Activated CD4-positive, alpha-beta T cell treated with anti-CD3 and anti-CD28 coated beads, Interleukin-2, amount 50 U/mL, for 1 hour (primary cell): ENCODE data around the gene ABHD16B.

ENCODE experiments used
- DNase-seq: peaks from one replicate; pipeline ENCODE4 v3.0.0-alpha.2; 2020

Gene ABHD16B

GRCh38 chr20:63897978-63898561, 36.8 kb downstream of the ABHD16B start:
- no peak for DNase-seq

- peak; percentile 23 for DNase-seq
Measured at GRCh38 chr20:63898882-63899558, 37.7 kb downstream of the ABHD16B start.

- DNase-seq: no peak
Measured at GRCh38 chr20:63900413-63900812, 39.1 kb downstream of the ABHD16B start.

- no peak for DNase-seq
Measured at GRCh38 chr20:63903796-63904561, 42.7 kb downstream of the ABHD16B start.

GRCh38 chr20:63908008-63908682, 46.8 kb downstream of the ABHD16B start:
- no peak for DNase-seq

- DNase-seq: no peak
Measured at GRCh38 chr20:63911176-63911575, 49.9 kb downstream of the ABHD16B start.
